Sigmoid colon (tissue), 4 donors: ENCODE measurements around the gene ICA1L.

Experiments
- CTCF ChIP-seq, 4 experiments: fragments of 450-650 bp in 3 of 4; fragments of 200-600 bp in 1 of 4; IDR thresholded peaks; one replicate each; pipeline ENCODE4 v1.5.1; 2016 to 2019; ENCODE audit warnings: antibody characterized with exemption in 4 of 4, mild to moderate bottlenecking in 3 of 4, moderate library complexity in 2 of 4
- EP300 ChIP-seq, 4 donors: sonication (generic); formaldehyde crosslinking; IDR thresholded peaks; one replicate each; pipeline ENCODE4 v1.6.1; 2017; ENCODE audit warnings: antibody characterized with exemption in 4 of 4
- POLR2A ChIP-seq, 2 donors: fragments of 450-650 bp; IDR thresholded peaks; one replicate each; pipeline ENCODE4 v1.6.1; 2016; ENCODE audit warnings: antibody characterized with exemption in 2 of 2, mild to moderate bottlenecking in 2 of 2, moderate library complexity in 2 of 2

GRCh38 chr2:202797944-202798343 lies 73.6 kb downstream of the ICA1L start:
- TF ChIP-seq CTCF (IDR thresholded peaks at IDR 0.05) (no peak), POLR2A (IDR thresholded peaks at IDR 0.05) (no peak), EP300 (IDR thresholded peaks at IDR 0.05) (no peak)
